ENCODE results near the gene LGR5. TPM values are rescaled to one million over a fixed set of nuclear protein-coding genes. Genes with fewer than 3 reads are reported as not detected.

LGR5 gene
- total RNA-seq, 2 experiments from 2014 or later: not detected

DNA sequence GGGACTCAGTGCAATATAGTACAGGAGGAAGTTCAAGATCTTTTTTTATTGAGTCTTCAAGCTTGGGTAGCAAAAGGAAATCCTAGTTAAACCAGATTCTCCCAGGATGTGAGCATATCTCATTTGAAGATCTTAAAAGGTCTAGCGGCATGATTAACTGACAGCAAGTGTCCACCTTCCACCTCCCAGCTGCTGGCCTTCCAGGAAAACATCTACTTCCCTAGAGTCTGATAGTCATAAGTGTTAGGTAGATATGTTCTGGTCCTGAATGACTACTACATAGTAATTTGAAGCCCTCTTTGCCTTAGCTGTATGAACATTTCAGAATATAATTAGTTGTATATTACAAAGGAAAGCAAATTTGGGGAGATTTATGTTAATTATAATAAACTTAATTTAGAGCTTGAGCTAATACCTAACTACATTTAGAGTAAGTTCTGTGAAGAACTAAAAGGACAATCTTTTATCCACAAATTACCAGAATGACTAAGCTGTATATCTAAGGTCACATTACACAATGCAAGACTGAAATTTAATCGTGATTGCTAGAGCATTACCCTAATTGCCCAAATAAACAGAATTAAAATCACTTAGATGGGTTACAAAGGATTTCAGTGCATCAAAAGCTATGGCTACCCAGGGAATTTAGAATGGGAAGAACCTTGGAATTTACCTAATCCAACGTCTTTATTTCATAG, 9.9 kb downstream of the LGR5 start:
- Mint-ChIP-seq H3K4me3 (no peak overlapping the region), H3K36me3 (ENCODE audit: low read depth) (no peaks in the 10 kb centered on the region), H3K27ac (no peak overlapping the region), H3K4me1 (ENCODE audit: low read depth) (peaks cover 5% of the 10 kb centered on the region), H3K27me3 (peaks cover 20% of the 10 kb centered on the region), H3K9me3 (no peaks in the 10 kb centered on the region)
- intact Hi-C loops (cut with micrococcal nuclease): no loop called here
- ChIA-PET CTCF (interaction anchor here (1.0 kb wide), 1 partner anchor 57 kb away, joined by 4 read pairs; no protein-coding TSS in a partner anchor), POLR2A (no interaction called here)
- no peak for ATAC-seq
- DNase-seq: no peak
- TF ChIP-seq, protein P1, sequence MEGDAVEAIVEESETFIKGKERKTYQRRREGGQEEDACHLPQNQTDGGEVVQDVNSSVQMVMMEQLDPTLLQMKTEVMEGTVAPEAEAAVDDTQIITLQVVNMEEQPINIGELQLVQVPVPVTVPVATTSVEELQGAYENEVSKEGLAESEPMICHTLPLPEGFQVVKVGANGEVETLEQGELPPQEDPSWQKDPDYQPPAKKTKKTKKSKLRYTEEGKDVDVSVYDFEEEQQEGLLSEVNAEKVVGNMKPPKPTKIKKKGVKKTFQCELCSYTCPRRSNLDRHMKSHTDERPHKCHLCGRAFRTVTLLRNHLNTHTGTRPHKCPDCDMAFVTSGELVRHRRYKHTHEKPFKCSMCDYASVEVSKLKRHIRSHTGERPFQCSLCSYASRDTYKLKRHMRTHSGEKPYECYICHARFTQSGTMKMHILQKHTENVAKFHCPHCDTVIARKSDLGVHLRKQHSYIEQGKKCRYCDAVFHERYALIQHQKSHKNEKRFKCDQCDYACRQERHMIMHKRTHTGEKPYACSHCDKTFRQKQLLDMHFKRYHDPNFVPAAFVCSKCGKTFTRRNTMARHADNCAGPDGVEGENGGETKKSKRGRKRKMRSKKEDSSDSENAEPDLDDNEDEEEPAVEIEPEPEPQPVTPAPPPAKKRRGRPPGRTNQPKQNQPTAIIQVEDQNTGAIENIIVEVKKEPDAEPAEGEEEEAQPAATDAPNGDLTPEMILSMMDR (IDR thresholded peaks at IDR 0.05): no peak

DNA sequence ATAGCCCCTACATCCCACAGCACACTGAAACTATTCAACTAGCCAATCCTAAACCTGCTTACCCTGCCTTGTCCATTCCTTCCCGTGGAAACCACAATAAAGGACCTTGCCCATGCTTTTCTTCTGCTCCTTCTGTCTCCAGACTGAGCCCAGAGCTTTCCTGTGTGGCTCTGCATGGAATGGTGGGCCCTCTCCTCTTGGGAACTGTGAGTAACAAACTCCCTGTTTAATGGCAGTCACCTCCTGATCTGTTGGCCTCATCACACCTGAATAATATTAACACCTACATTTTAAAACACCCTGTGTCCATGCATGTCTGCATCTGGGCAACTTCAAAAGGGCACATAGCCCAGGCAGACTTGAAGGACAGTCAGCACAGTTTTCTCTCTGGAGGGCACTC, 12.4 kb downstream of the LGR5 start:
- POLR2A ChIA-PET: no interaction called here
- CTCF ChIA-PET: no interaction called here
- Mint-ChIP-seq H3K4me3 (no peak overlapping the region), H3K9me3 (no peaks in the 10 kb centered on the region), H3K4me1 (ENCODE audit: low read depth) (peaks cover 5% of the 10 kb centered on the region), H3K27ac (no peak overlapping the region), H3K36me3 (ENCODE audit: low read depth) (no peaks in the 10 kb centered on the region), H3K27me3 (peaks cover 22% of the 10 kb centered on the region)
- ATAC-seq (no peak), DNase-seq (no peak)
- TF ChIP-seq, protein P1 (IDR thresholded peaks at IDR 0.05): no peak
- intact Hi-C loops (cut with micrococcal nuclease): no loop called here

DNA sequence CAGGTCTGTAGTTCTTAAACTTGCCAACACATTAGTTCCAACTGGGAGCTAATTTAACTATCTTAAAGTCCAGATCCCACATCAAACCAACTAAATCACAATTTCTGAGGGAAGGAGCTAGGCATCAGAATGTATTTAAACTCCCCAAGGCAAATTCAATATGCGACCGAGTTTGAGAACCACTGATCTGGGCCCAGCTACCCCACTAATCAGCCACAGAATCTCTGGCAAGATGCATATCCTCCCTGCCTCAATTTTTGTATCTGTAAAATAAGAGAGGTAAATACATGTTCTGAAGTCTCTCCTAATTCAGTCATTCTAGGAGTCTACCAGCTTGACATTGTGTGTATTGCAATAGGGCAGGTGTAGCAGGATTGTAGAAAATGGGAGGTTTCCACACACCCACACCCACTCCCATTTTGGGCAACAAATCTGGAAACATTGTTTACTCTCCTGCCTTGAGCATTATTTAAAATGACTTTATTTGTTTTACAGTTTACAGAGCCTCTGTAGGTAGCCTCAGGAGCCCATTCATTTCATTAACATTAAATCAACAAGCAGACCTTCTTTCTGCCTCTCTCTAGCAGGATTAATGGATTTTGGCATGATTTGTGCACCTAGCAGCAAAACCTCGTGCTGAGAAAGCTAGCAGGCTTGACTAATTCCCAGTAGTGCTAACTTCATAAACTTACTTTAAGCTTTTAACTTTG, 15.6 kb downstream of the LGR5 start:
- no peak for ATAC-seq
- no peak for DNase-seq
- Mint-ChIP-seq H3K9me3 (no peaks in the 10 kb centered on the region), H3K27me3 (peaks cover 16% of the 10 kb centered on the region), H3K4me3 (no peak overlapping the region), H3K36me3 (ENCODE audit: low read depth) (no peaks in the 10 kb centered on the region), H3K4me1 (ENCODE audit: low read depth) (no peaks in the 10 kb centered on the region), H3K27ac (no peak overlapping the region)
- POLR2A ChIA-PET: no interaction called here
- TF ChIP-seq, protein P1 (IDR thresholded peaks at IDR 0.05): no peak
- intact Hi-C loops (cut with micrococcal nuclease): no loop called here
- CTCF ChIA-PET: no interaction called here

DNA sequence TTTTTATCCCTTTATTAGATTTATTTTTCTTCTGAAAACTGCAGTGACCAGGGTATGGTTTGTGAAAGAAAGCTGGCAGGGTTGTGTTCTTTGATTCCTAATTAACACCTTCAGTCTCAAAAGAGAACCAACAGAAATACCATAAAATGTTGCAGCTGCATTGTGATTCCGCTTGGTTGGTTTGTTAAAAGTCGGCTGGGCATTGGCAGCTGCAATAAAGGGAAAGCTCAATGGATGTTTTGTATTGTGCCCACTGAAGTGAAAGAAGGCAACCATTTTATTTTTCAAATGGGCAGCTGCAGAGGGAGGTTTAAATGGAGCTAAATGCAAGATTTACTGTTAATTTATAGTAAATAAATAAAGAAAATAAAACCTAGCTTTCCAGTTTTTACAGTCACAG, 16.7 kb downstream of the LGR5 start:
- no peaks in the 10 kb centered on the region for H3K36me3 Mint-ChIP-seq (ENCODE audit: low read depth)
- ChIA-PET CTCF (interaction anchor here (1.0 kb wide), 1 partner anchor 64 kb away, joined by 3 read pairs; no protein-coding TSS in a partner anchor), POLR2A (no interaction called here)
- DNase-seq (no peak), ATAC-seq (no peak)
- no peak overlapping the region for H3K27ac Mint-ChIP-seq
- H3K27me3 Mint-ChIP-seq: peaks cover 16% of the 10 kb centered on the region
- intact Hi-C loops (cut with micrococcal nuclease): no loop called here
- no peak overlapping the region for H3K4me3 Mint-ChIP-seq
- H3K9me3 Mint-ChIP-seq: no peaks in the 10 kb centered on the region
- TF ChIP-seq, protein P1 (IDR thresholded peaks at IDR 0.05): no peak
- H3K4me1 Mint-ChIP-seq (ENCODE audit: low read depth): no peaks in the 10 kb centered on the region

DNA sequence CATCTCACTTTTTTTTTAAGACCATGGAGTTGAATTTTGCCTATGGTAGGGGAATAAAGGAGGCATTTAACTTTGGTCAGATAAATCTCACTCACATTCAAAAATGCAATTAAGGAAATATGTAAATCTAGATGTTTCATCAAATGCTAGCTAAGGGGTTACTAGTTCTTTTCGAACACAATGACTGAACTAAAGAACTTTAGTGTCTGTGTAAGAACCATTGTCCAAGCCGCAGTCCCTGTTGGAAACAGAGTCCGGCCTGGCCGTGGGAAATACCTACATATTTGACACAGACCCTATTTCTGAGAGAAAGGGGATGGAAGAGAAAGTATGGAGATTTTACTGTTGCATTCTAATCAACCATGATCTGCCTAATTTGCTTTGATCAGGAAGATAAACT, 17.4 kb downstream of the LGR5 start:
- no peak overlapping the region for H3K4me3 Mint-ChIP-seq
- DNase-seq: no peak
- H3K27me3 Mint-ChIP-seq: peaks cover 14% of the 10 kb centered on the region
- no peaks in the 10 kb centered on the region for H3K36me3 Mint-ChIP-seq (ENCODE audit: low read depth)
- TF ChIP-seq, protein P1 (IDR thresholded peaks at IDR 0.05): no peak
- ChIA-PET POLR2A (no interaction called here), CTCF (interaction anchor here (1.0 to 1.2 kb wide), 2 partner anchors 42 to 64 kb away, joined by 3 to 4 read pairs; no protein-coding TSS in a partner anchor)
- intact Hi-C loops (cut with micrococcal nuclease): no loop called here
- H3K9me3 Mint-ChIP-seq: no peaks in the 10 kb centered on the region
- no peak overlapping the region for H3K27ac Mint-ChIP-seq
- no peak for ATAC-seq
- no peaks in the 10 kb centered on the region for H3K4me1 Mint-ChIP-seq (ENCODE audit: low read depth)

Measured in activated CD8-positive, alpha-beta T cell treated with anti-CD3 and anti-CD28 coated beads for 36 hours (primary cell).